M059J (cell line): ENCODE measurements around the gene SAMD11. TPM values are rescaled to one million over a fixed set of nuclear protein-coding genes. Genes with fewer than 3 reads are reported as not detected.

ENCODE experiments used
- total RNA-seq: library from RNA; depleted of rRNA; stranded (reverse); fragments of >200 nt; shearing (Covaris generic); gene quantifications from 2 replicates; pipeline ENCODE4 v1.2.3, GENCODE V29; 2014; rRNA removed

Gene SAMD11
- total RNA-seq, 1 experiment from 2014 or later: 59.8 TPM

Other genes starting within 250 kb of the SAMD11 start
- gene OR4F16, start 237.3 kb upstream of the SAMD11 start, total RNA-seq: not detected in 2 replicates
- gene NOC2L, start 35.3 kb downstream of the SAMD11 start, total RNA-seq: 60.1 and 102 TPM in 2 replicates
- gene KLHL17, start 36.7 kb downstream of the SAMD11 start, total RNA-seq: 4.3 and 7.8 TPM in 2 replicates
- gene PLEKHN1, start 42.6 kb downstream of the SAMD11 start, total RNA-seq: 2.4 and 4.5 TPM in 2 replicates
- 0.37 and 1.0 TPM in 2 replicates for gene PERM1, start 58.2 kb downstream of the SAMD11 start, total RNA-seq
- 44.1 and 51.8 TPM in 2 replicates for gene HES4, start 76.2 kb downstream of the SAMD11 start, total RNA-seq
- gene ISG15, start 89.6 kb downstream of the SAMD11 start, total RNA-seq: 2,871 and 3,124 TPM in 2 replicates
- gene AGRN, start 96.2 kb downstream of the SAMD11 start, total RNA-seq: 117 and 282 TPM in 2 replicates
- not detected in 2 replicates for gene RNF223, start 150.4 kb downstream of the SAMD11 start, total RNA-seq
- gene C1orf159, start 192.2 kb downstream of the SAMD11 start, total RNA-seq: 17.4 and 17.5 TPM in 2 replicates
- not detected in 2 replicates for gene TTLL10, start 250.0 kb downstream of the SAMD11 start, total RNA-seq